Right lobe of liver (tissue), 6 donors: ENCODE data around the gene NPPC. TPM values are rescaled to one million over a fixed set of nuclear protein-coding genes. Genes with fewer than 3 reads are reported as not detected.

Source experiments
- ATAC-seq, 4 donors: fragments of 200-7000 bp; cut with Tn5 transposase; one replicate each; pipeline ENCODE4 v1.9.1; 2020; ENCODE audit warnings: mild to moderate bottlenecking in 4 of 4, moderate library complexity in 4 of 4
- DNase-seq, 3 donors: peaks; one replicate each; pipeline ENCODE4 v3.0.0-alpha.2; 2020
- H3K27ac ChIP-seq, 3 donors: fragments of 200-600 bp; one replicate each; pipeline ENCODE4 v1.8.0; 2022
- H3K27me3 ChIP-seq, 2 donors: fragments of 200-600 bp; one replicate each; pipeline ENCODE4 v1.8.0; 2022
- H3K36me3 ChIP-seq, 4 donors: fragments of 200-600 bp; sonication (generic) in 1 of 4; one replicate each; pipeline versions ENCODE4 v1.5.1 to v1.8.0; 2017 to 2022; ENCODE audit warnings: control low read depth in 1 of 4
- H3K4me1 ChIP-seq, 4 donors: fragments of 200-600 bp; sonication (generic) in 1 of 4; one replicate each; pipeline versions ENCODE4 v1.5.1 to v1.8.0; 2017 to 2022; ENCODE audit warnings: control low read depth in 1 of 4
- H3K4me3 ChIP-seq, 3 donors: fragments of 200-600 bp; one replicate each; pipeline ENCODE4 v1.8.0; 2022
- H3K9me3 ChIP-seq, 4 donors: fragments of 200-600 bp; sonication (generic) in 1 of 4; one replicate each; pipeline versions ENCODE4 v1.5.1 to v1.8.0; 2017 to 2022; ENCODE audit warnings: control low read depth in 1 of 4
- POLR2A ChIP-seq: fragments of 450-650 bp; IDR thresholded peaks from one replicate; pipeline ENCODE4 v1.6.1; 2017; ENCODE audit warnings: antibody characterized with exemption, mild to moderate bottlenecking
- WGBS: methylation state at CpG from one replicate; pipeline ENCODE4 v1.1.6; 2018; ENCODE audit warnings: low coverage, low lambda C conversion rate; ENCODE audit not compliant: insufficient coverage; ENCODE audit errors: missing lambda C conversion rate; 5-methylcytosine and 5-hydroxymethylcytosine counted together
- intact Hi-C, 2 donors: fragments of 100-400 bp; cut with DNase I; formaldehyde crosslinking; loops; one replicate each; pipeline versions ENCODE4 v1.11.2 to v1.14.1; 2022
- total RNA-seq, 6 experiments: library from RNA; depleted of rRNA in 2 of 6; stranded (reverse); fragments of >200 nt in 2 of 6; fragmentation: NEBNext Ultra II Directional in 3 of 6; extraction: Animal tissue kit (Norgen Biotek cat#: 25700) in 3 of 6; gene quantifications; one replicate each; pipeline versions ENCODE4 v1.1.0 to v1.2.4, GENCODE V29; 2016 to 2023
- TF ChIP-seq, protein P1 (sequence below), 4 donors: fragments of 200-600 bp in 3 of 4; fragments of 450-650 bp in 1 of 4; IDR thresholded peaks; one replicate each; pipeline versions ENCODE4 v1.5.1 to v1.8.0; 2016 to 2022; ENCODE audit warnings: antibody characterized with exemption in 4 of 4, mild to moderate bottlenecking in 2 of 4
- donor health status: DM: no; HTN: yes; CAD: no.
- donor health status: DM: no; HTN: no; CAD: no.
- donor health status: DM: no; HTN: no; CAD: no.
- donor health status: DM: no; HTN: yes; CAD: no.
- donor health status: DM: no; HTN: yes; CAD: no.

The NPPC gene
- total RNA-seq, 6 experiments from 2014 or later: not detected

DNA sequence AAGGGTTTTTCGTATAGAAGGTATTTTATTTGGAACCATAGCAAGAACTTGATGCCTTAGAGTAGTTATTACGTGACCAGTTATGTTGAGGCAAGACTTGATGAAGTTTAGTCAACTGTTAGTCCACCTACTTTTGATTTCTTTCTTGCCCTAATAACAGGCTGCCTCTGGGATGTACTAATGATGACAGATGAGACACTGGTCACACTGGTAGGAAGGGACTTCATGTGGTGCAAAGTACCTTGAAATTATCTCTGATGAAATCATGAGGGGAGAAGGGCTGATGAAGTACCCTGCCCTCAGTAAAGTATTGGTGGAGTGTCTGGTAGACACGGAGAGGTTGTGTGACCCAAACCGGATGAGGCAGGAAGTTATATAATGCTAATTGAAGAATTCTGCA is 40.7 kb upstream of the NPPC start:
- TF ChIP-seq, protein P1, sequence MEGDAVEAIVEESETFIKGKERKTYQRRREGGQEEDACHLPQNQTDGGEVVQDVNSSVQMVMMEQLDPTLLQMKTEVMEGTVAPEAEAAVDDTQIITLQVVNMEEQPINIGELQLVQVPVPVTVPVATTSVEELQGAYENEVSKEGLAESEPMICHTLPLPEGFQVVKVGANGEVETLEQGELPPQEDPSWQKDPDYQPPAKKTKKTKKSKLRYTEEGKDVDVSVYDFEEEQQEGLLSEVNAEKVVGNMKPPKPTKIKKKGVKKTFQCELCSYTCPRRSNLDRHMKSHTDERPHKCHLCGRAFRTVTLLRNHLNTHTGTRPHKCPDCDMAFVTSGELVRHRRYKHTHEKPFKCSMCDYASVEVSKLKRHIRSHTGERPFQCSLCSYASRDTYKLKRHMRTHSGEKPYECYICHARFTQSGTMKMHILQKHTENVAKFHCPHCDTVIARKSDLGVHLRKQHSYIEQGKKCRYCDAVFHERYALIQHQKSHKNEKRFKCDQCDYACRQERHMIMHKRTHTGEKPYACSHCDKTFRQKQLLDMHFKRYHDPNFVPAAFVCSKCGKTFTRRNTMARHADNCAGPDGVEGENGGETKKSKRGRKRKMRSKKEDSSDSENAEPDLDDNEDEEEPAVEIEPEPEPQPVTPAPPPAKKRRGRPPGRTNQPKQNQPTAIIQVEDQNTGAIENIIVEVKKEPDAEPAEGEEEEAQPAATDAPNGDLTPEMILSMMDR (IDR thresholded peaks at IDR 0.05): no peak
- no peak for TF ChIP-seq POLR2A
- H3K9me3 ChIP-seq: no peaks in the 10 kb centered on the region
- 56% methylated on average over 4 of the region's 4 CpGs for WGBS
- no peaks in the 10 kb centered on the region for H3K36me3 ChIP-seq
- intact Hi-C loops: no loop called here
- H3K27me3 ChIP-seq: no peaks in the 10 kb centered on the region
- ATAC-seq: no peak
- no peak for DNase-seq
- H3K27ac ChIP-seq: no peak overlapping the region
- H3K4me3 ChIP-seq: no peak overlapping the region
- H3K4me1 ChIP-seq: no peaks in the 10 kb centered on the region

DNA sequence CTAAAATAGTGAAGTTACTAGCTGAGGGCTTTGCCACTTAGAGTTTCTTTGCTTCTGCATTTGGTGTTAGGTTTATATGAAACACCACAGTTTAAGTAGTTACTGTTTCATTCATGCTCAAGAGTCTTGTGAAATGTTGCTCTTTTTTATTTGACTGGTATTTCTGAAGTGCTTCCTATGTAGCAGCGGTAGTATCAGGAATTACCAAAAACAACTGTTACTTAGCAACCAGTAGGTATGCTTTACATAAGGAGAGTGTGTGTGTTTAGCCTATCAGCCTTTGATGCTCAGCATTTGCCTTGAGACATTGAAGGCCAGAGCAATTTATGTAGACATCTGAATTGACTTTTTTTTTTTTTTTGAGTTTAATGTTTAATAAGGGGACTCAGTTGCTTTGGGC is 38.9 kb upstream of the NPPC start:
- WGBS: 56% methylated on average over 1 of the region's 1 CpG
- ATAC-seq (no peak), DNase-seq (no peak)
- H3K27me3 ChIP-seq: no peaks in the 10 kb centered on the region
- intact Hi-C loops: no loop called here
- no peaks in the 10 kb centered on the region for H3K4me1 ChIP-seq
- no peaks in the 10 kb centered on the region for H3K9me3 ChIP-seq
- no peaks in the 10 kb centered on the region for H3K36me3 ChIP-seq
- no peak overlapping the region for H3K27ac ChIP-seq
- TF ChIP-seq, protein P1 (IDR thresholded peaks at IDR 0.05): no peak
- no peak for TF ChIP-seq POLR2A
- H3K4me3 ChIP-seq: no peak overlapping the region

DNA sequence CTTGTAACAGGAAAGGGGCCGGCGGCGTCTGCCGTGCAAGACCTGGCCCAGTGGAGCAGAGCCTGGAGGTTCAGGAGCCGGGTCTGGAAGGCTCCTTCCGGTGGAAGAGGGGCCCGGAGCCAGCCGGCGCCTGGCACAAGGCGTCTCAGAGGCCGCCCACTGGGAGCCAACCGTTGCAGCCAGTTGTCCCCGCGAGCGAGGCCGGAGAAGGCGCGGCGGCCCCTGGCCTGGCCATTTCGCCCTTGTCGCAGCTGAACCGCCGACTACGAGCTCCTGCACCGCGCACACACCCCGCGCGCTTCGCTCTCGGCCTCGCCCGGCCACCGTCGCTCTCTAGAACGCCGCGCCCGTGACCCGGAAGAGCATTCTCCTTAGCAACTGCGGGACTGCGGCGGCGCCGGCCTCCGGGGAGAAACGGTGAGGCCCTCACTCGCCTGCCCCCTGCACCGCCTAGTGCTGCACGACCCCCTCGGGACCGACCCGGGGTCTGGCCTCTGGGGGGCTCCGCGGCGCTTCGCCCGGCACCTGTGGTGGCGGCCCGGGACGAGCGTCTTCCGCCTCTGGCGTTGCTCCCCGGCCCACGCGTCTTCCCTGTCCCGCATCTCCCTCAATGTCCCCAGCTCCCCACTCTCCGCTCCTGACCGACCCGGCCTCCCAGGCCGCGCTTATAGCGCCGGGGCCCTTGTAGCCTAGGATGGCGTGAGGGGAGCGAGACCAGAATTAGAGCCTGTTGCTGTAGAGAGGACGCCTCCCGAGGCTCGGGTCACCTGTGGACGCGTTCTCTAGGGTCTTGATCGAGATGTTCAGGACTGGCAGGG is 35.4 kb upstream of the NPPC start, which contains the start of gene DIS3L2:
TSS of gene DIS3L2 (plus strand) at position 365 of the 818 bp plus-strand sequence. CDS start 53,215 bp downstream, outside the sequence.
- intact Hi-C loops: no loop called here
- Histone ChIP-seq H3K4me3 (peak within 1 kb of the TSS; percentile 89 to 97 (median 93)), H3K27me3 (no peaks in the 10 kb centered on the region), H3K9me3 (no peaks in the 10 kb centered on the region), H3K27ac (peak within 1 kb of the TSS; percentile 47 to 79 (median 54)), H3K36me3 (no peaks in the 10 kb centered on the region), H3K4me1 (peaks cover 0 to 8% (median 0%) of the 10 kb centered on the region in 4 donors)
- peak; percentile 96 to 98 (median 97) for ATAC-seq
- WGBS: 0% methylated on average over 3 of the region's 83 CpGs
- TF ChIP-seq POLR2A: peak; percentile 48
- TF ChIP-seq, protein P1 (IDR thresholded peaks at IDR 0.05): no peak
- DNase-seq: peak; percentile 83 to 87 (median 86)

DNA sequence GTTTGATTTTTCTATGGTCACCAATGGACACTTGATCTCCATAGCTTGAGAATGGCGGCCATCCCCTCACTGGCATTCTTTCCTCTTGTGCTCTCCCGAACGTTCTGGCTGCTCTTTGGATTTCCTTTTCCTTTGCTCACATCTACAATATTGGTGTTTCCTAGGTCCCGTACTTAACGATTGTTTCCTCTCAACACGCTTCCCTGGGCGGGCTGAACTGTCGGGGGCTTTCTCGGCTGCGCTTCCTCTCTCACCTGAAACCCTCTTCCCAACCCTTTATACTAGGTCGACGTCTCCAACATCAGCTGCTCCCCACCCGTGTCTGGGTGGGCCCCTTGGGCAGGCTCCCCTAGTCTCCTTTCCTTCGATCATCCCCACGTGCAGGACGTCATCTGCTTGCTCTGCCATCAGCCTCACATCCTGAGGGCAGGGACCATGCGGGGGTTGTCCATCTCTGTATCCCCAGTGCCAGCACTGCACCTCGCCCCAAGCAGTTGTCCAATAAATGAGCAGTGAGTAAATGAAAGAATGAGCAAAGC is 34.7 kb upstream of the NPPC start:
- no peaks in the 10 kb centered on the region for H3K9me3 ChIP-seq
- H3K36me3 ChIP-seq: no peaks in the 10 kb centered on the region
- DNase-seq: no peak
- H3K27me3 ChIP-seq: no peaks in the 10 kb centered on the region
- H3K4me1 ChIP-seq: peaks cover 0 to 8% (median 0%) of the 10 kb centered on the region in 4 donors
- peak overlapping the region; percentile 89 to 97 (median 93) for H3K4me3 ChIP-seq
- H3K27ac ChIP-seq: peak overlapping the region; percentile 47 to 79 (median 54)
- 62% methylated on average over 17 of the region's 18 CpGs for WGBS
- TF ChIP-seq POLR2A: no peak
- TF ChIP-seq, protein P1 (IDR thresholded peaks at IDR 0.05): no peak
- intact Hi-C loops: no loop called here
- no peak for ATAC-seq
